ENCODE measurements around the gene CSTA. TPM values are rescaled to one million over a fixed set of nuclear protein-coding genes. Genes with fewer than 3 reads are reported as not detected.

CSTA gene
- total and polyA plus RNA-seq, 2 of the 13 experiments (the other 11 are each of a cell fraction or from before 2014, with no cell fraction given): 3.9 to 11.0 TPM

DNA sequence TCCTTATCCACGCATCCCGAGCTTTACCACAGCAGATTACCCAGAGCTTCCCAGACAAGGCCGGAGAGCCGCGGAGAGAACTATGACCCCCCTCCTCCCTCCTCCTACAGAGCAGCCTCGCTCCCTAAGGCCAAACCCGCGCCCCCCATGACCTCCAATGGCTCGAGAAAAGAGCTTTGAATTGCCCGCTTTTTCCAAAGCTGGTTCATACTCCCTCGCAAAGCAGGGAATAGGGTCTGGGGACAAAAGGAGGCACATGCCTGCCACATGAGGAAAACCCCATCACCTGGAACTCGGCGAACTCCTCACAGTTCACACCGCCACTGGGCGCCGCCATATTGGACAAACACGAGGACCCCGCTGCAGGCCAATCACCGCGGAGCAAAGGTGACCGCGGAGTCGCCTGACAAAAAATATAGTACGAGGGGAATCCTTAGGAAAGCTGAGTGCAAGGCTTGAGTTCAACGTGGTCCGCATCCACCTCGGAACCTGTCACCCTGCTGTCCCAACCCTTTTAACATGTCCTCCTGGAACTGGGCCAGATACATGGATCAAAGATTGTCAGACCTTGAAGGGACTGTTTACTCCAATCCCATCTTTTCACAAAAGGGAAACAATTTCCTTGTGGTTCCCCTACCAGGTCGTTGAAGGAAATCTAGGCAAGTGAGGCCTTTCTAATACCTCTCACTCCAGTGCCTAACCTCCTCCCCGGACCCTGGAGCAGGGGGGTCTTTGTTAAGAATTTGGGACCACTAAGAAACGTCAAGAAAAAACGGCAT lies 58.0 kb downstream of the CSTA start, which contains the start of gene MIX23 (continued):
- TF ChIP-seq NR2F1 (CRISPR knock-in tag; IDR thresholded peaks at IDR 0.05) (peak in 1 of 2 experiments; percentile 64; a peak in 2 of 4 replicates), ZNF382 (CRISPR knock-in tag; IDR thresholded peaks at IDR 0.05; ENCODE audit: borderline replicate concordance) (no peak), GTF2F1 (IDR thresholded peaks at IDR 0.05; ENCODE audit: low read length) (no peak), TGIF2 (CRISPR knock-in tag; IDR thresholded peaks at IDR 0.05) (no peak; the same call in 1 of the 2 replicates), DNMT1 (CRISPR knock-in tag; IDR thresholded peaks at IDR 0.05) (no peak), HMG20A (CRISPR knock-in tag; IDR thresholded peaks at IDR 0.05; ENCODE audit: borderline replicate concordance) (no peak; the same call in 1 of the 2 replicates), MBNL3 (CRISPR knock-in tag; conservative IDR thresholded peaks at IDR 0.05) (no peak), MYC (CRISPR knock-in tag; IDR thresholded peaks at IDR 0.05; ENCODE audit: borderline replicate concordance) (peak; percentile 91), ZNF225 (CRISPR knock-in tag; IDR thresholded peaks at IDR 0.05) (0 out of 2 replicates have a peak, but pooled peaks have one; percentile 57), ZNF431 (CRISPR knock-in tag; IDR thresholded peaks at IDR 0.05; ENCODE audit: borderline replicate concordance, low read depth) (peak; percentile 75; the same call in 1 of the 2 replicates), USF2 (IDR thresholded peaks at IDR 0.05; ENCODE audit: low read depth, low read length) (no peak), USF2 (CRISPR knock-in tag; IDR thresholded peaks at IDR 0.05; ENCODE audit: borderline replicate concordance) (no peak), ZFAT (CRISPR knock-in tag; conservative IDR thresholded peaks at IDR 0.05) (no peak), SETDB1 (CRISPR knock-in tag; IDR thresholded peaks at IDR 0.05; ENCODE audit: borderline replicate concordance) (no peak), NR3C1 (CRISPR knock-in tag; IDR thresholded peaks at IDR 0.05) (no peak), CBX5 (CRISPR knock-in tag; IDR thresholded peaks at IDR 0.05; ENCODE audit: borderline replicate concordance) (no peak; the same call in 1 of the 2 replicates), AHR (CRISPR knock-in tag; IDR thresholded peaks at IDR 0.05) (peak; percentile 86), ZNF343 (CRISPR knock-in tag; IDR thresholded peaks at IDR 0.05) (peak; percentile 80; the same call in 1 of the 2 replicates), ZNF776 (CRISPR knock-in tag; IDR thresholded peaks at IDR 0.05) (no peak), SMARCE1 (IDR thresholded peaks at IDR 0.05; ENCODE audit: borderline replicate concordance) (no peak), ZNF282 (IDR thresholded peaks at IDR 0.05; ENCODE audit: partially characterized antibody) (no peak), ZZZ3 (CRISPR knock-in tag; IDR thresholded peaks at IDR 0.05; ENCODE audit: borderline replicate concordance) (peak; percentile 73; the same call in 1 of the 2 replicates), ZNF784 (CRISPR knock-in tag; IDR thresholded peaks at IDR 0.05; ENCODE audit: borderline replicate concordance) (no peak), ZNF788 (CRISPR knock-in tag; IDR thresholded peaks at IDR 0.05; ENCODE audit: borderline replicate concordance) (peak; percentile 64; the same call in 1 of the 2 replicates), PHF5A (CRISPR knock-in tag; IDR thresholded peaks at IDR 0.05; ENCODE audit: low read depth, unreplicated experiment) (no peak), CREM (IDR thresholded peaks at IDR 0.05) (peak; percentile 52), CREM (CRISPR knock-in tag; IDR thresholded peaks at IDR 0.05) (no peak)
- TF ChIP-seq, protein P1, sequence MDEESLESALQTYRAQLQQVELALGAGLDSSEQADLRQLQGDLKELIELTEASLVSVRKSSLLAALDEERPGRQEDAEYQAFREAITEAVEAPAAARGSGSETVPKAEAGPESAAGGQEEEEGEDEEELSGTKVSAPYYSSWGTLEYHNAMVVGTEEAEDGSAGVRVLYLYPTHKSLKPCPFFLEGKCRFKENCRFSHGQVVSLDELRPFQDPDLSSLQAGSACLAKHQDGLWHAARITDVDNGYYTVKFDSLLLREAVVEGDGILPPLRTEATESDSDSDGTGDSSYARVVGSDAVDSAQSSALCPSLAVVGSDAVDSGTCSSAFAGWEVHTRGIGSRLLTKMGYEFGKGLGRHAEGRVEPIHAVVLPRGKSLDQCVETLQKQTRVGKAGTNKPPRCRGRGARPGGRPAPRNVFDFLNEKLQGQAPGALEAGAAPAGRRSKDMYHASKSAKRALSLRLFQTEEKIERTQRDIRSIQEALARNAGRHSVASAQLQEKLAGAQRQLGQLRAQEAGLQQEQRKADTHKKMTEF (CRISPR knock-in tag; IDR thresholded peaks at IDR 0.05): no peak; the same call in 1 of the 2 replicates

All from HepG2 (cell line).